Tibial nerve (tissue), 4 donors: Measurements from ENCODE around the gene UFSP2. TPM values are rescaled to one million over a fixed set of nuclear protein-coding genes. Genes with fewer than 3 reads are reported as not detected.

Source experiments
- DNase-seq, 2 donors: peaks; one replicate each; pipeline ENCODE4 v3.0.0-alpha.2; 2019; ENCODE audit warnings: low spot score in 2 of 2
- H3K27ac ChIP-seq, 4 donors: fragments of 200-600 bp; sonication (generic) in 3 of 4; one replicate each; pipeline ENCODE4 v1.5.1; 2017 to 2019; ENCODE audit warnings: mild to moderate bottlenecking in 1 of 4
- H3K27me3 ChIP-seq, 2 donors: fragments of 200-600 bp; sonication (generic) in 1 of 2; one replicate each; pipeline versions ENCODE4 v1.5.1 to v1.6.0; 2017 to 2019
- H3K36me3 ChIP-seq, 3 donors: fragments of 200-600 bp; sonication (generic); one replicate each; pipeline ENCODE4 v1.5.1; 2018 to 2019
- H3K4me1 ChIP-seq, 4 donors: fragments of 200-600 bp; sonication (generic) in 3 of 4; one replicate each; pipeline ENCODE4 v1.5.1; 2017 to 2019
- H3K4me3 ChIP-seq, 4 donors: fragments of 200-600 bp; sonication (generic) in 3 of 4; one replicate each; pipeline ENCODE4 v1.5.1; 2017 to 2019; ENCODE audit warnings: mild to moderate bottlenecking in 1 of 4, moderate library complexity in 1 of 4
- H3K9me3 ChIP-seq, 4 donors: fragments of 200-600 bp; sonication (generic) in 3 of 4; one replicate each; pipeline ENCODE4 v1.5.1; 2017 to 2019
- CTCF ChIP-seq, 5 experiments: fragments of 200-600 bp in 3 of 5; fragments of 450-650 bp in 2 of 5; sonication (generic) in 3 of 5; IDR thresholded peaks; one replicate each; pipeline ENCODE4 v1.5.1; 2016 to 2019; ENCODE audit warnings: antibody characterized with exemption in 5 of 5, mild to moderate bottlenecking in 3 of 5, moderate library complexity in 2 of 5
- EP300 ChIP-seq, 2 donors: sonication (generic); formaldehyde crosslinking; IDR thresholded peaks; one replicate each; pipeline ENCODE4 v1.6.1; 2017; ENCODE audit warnings: antibody characterized with exemption in 2 of 2, mild to moderate bottlenecking in 1 of 2
- POLR2A ChIP-seq, 2 donors: fragments of 450-650 bp; IDR thresholded peaks; one replicate each; pipeline ENCODE4 v1.6.1; 2017; ENCODE audit warnings: antibody characterized with exemption in 2 of 2, mild to moderate bottlenecking in 2 of 2, moderate library complexity in 2 of 2
- WGBS, 2 donors: methylation state at CpG; one replicate each; pipeline ENCODE4 v1.1.5; 2018; 5-methylcytosine and 5-hydroxymethylcytosine counted together
- total RNA-seq, 4 donors: library from RNA; depleted of rRNA; stranded (reverse); fragments of >200 nt; gene quantifications; one replicate each; pipeline ENCODE4 v1.1.0, GENCODE V29; 2016

The UFSP2 gene
- total RNA-seq, 4 donors from 2014 or later: 19.4 to 35.0 (median 29.2) TPM

- Histone ChIP-seq H3K4me1 (no peaks in the 10 kb centered on the region), H3K27ac (no peak overlapping the region), H3K4me3 (no peak overlapping the region), H3K27me3 (no peaks in the 10 kb centered on the region), H3K36me3 (peaks cover 0 to 12% (median 0%) of the 10 kb centered on the region in 3 donors), H3K9me3 (no peaks in the 10 kb centered on the region)
- TF ChIP-seq CTCF (IDR thresholded peaks at IDR 0.05): no peak
- DNase-seq: no peak
- WGBS, 2 donors: 74 to 78% methylated on average over 3 of the region's 3 CpGs
These were observed 63.9 kb downstream of the UFSP2 start for GRCh38 chr4:185361872-185362271.

- Histone ChIP-seq H3K4me3 (no peak overlapping the region), H3K9me3 (no peaks in the 10 kb centered on the region), H3K27me3 (no peaks in the 10 kb centered on the region), H3K36me3 (peaks cover 0 to 12% (median 0%) of the 10 kb centered on the region in 3 donors), H3K27ac (no peak overlapping the region), H3K4me1 (no peaks in the 10 kb centered on the region)
- TF ChIP-seq POLR2A (IDR thresholded peaks at IDR 0.05): no peak
- no peak for TF ChIP-seq CTCF (IDR thresholded peaks at IDR 0.05)
- TF ChIP-seq EP300 (IDR thresholded peaks at IDR 0.05): no peak
- 92 to 97% methylated on average over 8 of the region's 8 CpGs for WGBS, 2 donors
- DNase-seq: no peak
These were observed 65.9 kb downstream of the UFSP2 start for GRCh38 chr4:185359767-185360446.

- Histone ChIP-seq H3K36me3 (peaks cover 0 to 21% (median 0%) of the 10 kb centered on the region in 3 donors), H3K9me3 (no peaks in the 10 kb centered on the region), H3K4me3 (no peak overlapping the region), H3K4me1 (no peaks in the 10 kb centered on the region), H3K27me3 (no peaks in the 10 kb centered on the region), H3K27ac (peak overlapping the region in 1 of 4 donors; percentile 20)
- 72 to 77% methylated on average over 4 of the region's 4 CpGs for WGBS, 2 donors
- TF ChIP-seq CTCF (IDR thresholded peaks at IDR 0.05): no peak
- TF ChIP-seq POLR2A (IDR thresholded peaks at IDR 0.05): no peak
- TF ChIP-seq EP300 (IDR thresholded peaks at IDR 0.05): no peak
- DNase-seq: no peak
These were observed 66.8 kb downstream of the UFSP2 start for GRCh38 chr4:185358959-185359358.

GRCh38 chr4:185358514-185358913 lies 67.2 kb downstream of the UFSP2 start:
- Histone ChIP-seq H3K9me3 (no peaks in the 10 kb centered on the region), H3K4me3 (no peak overlapping the region), H3K4me1 (no peaks in the 10 kb centered on the region), H3K27me3 (no peaks in the 10 kb centered on the region), H3K36me3 (peaks cover 0 to 26% (median 0%) of the 10 kb centered on the region in 3 donors), H3K27ac (no peak overlapping the region)
- DNase-seq: no peak
- 65 to 69% methylated on average over 4 of the region's 4 CpGs for WGBS, 2 donors
- TF ChIP-seq POLR2A (IDR thresholded peaks at IDR 0.05) (no peak), EP300 (IDR thresholded peaks at IDR 0.05) (no peak), CTCF (IDR thresholded peaks at IDR 0.05) (no peak)

GRCh38 chr4:185357733-185358440 lies 67.9 kb downstream of the UFSP2 start:
- Histone ChIP-seq H3K4me3 (no peak overlapping the region), H3K27ac (peak overlapping the region in 2 of 4 donors; percentile 55 to 70), H3K27me3 (no peaks in the 10 kb centered on the region), H3K4me1 (no peaks in the 10 kb centered on the region), H3K36me3 (peaks cover 0 to 30% (median 0%) of the 10 kb centered on the region in 3 donors), H3K9me3 (no peaks in the 10 kb centered on the region)
- DNase-seq: no peak
- whole genome bisulfite sequencing, 2 donors: 78 to 92% methylated on average over 7 of the region's 7 CpGs
- TF ChIP-seq POLR2A (IDR thresholded peaks at IDR 0.05) (no peak), EP300 (IDR thresholded peaks at IDR 0.05) (no peak)
